ENCODE data around the gene THSD7B.
"Not testable (repeated sequence)": the region's sequence is repeated elsewhere in the genome, so short reads cannot be mapped to it uniquely, and the experiment has no call there.

THSD7B gene

DNA sequence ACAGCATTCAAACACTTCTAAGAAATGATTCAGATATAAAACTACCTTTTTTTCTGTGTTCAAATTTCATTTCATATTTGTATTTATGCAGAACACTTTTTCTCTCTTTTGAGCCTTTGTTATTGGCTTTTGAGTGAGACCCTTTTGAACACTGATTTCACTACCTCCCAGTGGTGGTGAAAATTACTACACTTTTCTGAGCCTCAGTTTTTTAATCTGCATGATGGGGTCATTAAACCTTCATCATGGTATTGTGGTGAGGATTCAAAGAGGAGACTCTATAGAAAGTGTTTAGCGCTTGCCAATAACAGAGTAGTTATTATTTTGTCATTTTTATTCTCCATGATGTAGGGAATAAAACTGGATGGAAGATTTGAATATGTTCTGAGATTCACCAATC lies 169.8 kb downstream of the THSD7B start:
- DNase-seq (ENCODE audit: low read depth in 2 of 2, low spot score in 1 of 2): no peak

DNA sequence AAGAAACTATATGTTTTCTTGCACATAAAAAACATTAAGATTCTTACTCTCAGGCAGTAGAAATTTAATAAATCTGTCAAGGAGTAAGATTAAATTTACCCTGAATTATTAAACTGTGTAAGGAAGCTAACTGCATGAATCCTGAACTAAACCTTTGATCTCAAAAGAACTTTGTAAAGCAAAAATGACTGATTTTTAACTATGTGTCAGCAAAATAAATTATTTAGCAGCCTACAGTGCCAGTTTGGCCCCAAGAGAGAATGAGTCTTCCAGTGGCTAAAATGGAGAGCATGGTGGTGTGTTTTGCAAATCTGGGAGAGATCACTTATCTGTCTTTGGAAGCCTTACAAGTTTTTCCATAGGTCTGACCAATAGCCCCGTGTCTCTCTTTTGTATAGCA lies 190.7 kb downstream of the THSD7B start:
- DNase-seq (ENCODE audit: low read depth in 2 of 2, low spot score in 1 of 2): no peak

DNA sequence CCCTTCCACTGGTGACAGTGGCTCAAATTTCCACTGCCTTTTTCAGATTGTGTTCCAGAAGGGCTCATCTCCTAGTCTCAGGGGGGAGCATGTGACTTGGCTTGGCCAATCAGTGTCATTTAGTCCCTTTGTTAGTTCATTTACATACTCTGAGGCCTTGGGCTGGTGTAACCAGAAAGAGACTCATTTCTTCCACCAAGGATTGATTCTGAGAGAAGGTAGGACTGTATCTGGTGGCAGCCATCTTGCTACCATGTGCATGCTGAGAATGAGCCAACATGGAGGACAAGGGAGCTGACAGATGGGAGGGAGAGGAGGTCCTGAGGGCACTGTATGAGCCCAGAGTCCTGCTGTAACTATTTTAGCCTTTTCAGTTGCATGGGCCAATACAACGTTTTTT lies 191.7 kb downstream of the THSD7B start:
- DNase-seq (ENCODE audit: low read depth in 2 of 2, low spot score in 1 of 2): no peak

DNA sequence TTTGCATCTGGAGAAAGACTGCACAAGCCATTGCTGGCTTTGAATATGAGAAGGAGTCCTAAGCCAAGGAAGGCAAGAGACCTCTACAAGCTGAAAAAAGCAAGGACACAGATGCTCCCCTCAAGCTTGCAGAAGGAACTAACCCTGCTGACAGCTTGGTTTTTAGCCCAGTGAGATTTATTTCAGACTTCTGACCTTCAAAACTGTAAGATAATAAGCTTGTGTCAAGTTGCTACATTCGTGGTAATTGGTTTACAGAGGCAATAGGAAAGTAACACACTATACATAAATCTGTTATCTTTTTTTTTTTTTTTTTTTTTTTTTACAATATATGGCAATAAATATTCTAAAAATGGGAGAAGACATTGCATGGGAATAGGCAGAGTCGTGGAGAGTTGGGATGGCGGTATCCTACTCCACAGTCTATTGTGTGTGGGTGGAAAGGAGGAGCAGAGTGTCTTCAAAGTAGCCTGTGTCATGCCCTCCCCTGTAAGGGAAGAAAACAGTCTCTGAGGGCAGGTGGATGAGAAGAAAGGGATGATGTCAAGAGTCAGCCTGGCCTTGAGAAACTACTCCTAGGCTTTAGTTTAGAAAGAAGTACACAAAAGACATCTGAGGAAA lies 196.9 kb downstream of the THSD7B start:
- DNase-seq (ENCODE audit: low read depth in 2 of 2, low spot score in 1 of 2): no peak

DNA sequence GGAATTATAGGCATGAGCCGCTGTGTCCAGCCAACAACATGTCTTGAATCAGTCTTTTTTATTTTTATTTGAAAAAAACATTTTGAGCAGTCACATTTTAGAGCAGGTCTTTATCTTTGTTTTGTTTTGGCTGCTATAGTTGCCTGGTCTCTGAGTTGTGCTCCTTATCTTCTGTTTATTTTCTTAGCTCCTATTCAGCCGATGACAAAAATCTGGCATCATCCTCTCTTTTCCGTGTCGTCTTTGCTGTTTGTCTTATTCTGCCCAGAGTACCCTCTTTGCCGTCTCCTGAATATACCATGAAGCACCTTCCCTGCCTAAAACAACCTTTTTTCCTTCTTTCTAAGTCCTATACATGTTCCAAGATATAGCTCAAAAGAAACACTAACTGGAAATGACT lies 201.1 kb downstream of the THSD7B start:
- DNase-seq (ENCODE audit: low read depth in 2 of 2, low spot score in 1 of 2): no peak

DNA sequence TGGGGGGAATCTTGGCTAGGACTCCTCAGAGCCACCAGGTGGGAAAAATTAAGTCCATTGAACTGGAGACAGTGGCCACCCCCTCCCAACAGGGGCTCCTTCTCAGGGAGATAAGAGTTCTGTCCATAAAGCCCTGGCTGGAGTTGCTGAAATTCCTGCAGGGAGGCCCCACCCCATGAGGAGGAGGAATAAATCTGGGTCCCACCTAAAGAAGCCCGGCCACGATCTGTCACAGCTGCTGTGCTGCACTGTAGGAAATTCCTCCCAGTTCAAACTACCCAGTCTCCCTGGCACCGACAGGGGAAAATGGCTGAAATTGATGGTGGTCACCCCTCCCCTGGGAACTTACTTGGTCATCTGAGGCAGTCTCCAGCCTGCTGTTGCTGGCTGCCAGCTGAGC lies 215.0 kb downstream of the THSD7B start:
- DNase-seq (ENCODE audit: low read depth in 2 of 2, low spot score in 1 of 2): no peak

DNA sequence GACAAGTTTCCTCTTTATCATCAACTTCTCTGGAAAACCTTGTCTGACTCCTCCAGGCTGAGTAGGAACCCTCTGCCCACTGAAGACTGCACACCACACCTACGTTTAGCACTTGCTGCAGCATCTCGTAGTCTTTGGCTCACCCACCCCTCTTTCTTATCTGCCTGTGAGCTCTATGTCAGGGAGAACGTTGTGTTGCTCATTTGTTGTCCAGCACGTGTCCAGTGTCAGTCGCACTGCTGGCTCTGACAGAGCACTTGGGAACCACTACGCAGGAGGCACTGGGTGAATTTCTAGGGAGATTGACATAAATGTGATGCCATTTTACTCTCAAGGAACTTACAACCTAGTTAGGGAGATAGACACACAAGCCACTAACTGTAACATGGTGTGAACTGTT lies 216.3 kb downstream of the THSD7B start:
- not testable (repeated sequence) for DNase-seq (ENCODE audit: low read depth in 2 of 2, low spot score in 1 of 2)

DNA sequence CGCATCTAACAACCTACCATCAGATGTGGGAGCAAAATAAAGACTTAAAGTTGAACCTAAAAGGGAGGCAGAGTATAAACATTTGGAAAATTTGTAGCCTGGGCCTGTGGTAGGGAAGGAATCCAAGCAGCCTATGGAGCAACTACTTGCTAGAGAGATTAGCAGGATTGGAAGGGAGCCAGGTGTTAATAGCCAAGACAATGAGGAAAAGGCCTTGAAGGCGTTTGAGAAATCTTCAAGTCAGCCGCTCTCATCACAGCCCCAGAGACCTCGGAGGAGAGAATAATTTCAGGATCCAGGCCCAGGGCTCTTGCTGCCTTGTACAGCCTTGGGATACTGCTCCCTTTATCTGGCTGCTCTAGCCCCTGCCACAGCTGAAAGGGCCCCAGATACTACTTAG lies 219.7 kb downstream of the THSD7B start:
- no peak for DNase-seq (ENCODE audit: low read depth in 2 of 2, low spot score in 1 of 2)

DNA sequence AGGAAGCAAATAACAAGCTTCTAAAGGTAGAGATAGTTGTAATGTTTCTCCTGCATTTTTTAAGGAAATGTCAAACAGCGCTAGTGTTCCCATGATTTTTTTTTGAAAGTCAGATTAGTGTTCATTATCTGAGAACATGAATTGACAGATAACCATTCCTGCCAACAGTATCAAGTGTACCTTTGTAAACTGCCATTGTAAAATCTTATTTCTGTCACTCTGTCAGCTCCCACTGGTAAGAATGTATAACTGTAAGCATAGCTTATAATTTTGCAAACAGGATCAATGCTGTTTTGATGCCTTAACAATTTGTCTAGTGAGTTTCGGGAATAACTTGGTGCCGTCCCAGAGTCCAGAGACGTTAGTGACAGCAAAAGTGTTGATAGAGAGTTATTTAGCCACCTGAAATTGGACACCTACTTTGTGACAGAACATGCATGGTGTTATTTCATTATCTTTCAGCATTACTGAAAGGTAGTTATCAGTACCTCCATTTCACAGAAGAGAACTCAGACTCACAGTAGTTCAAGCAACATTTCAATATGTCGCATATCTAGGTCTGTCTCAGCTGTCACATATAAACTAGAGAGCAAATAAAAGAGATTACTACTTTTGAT lies 221.4 kb downstream of the THSD7B start:
- no peak for DNase-seq (ENCODE audit: low read depth in 2 of 2, low spot score in 1 of 2)

DNA sequence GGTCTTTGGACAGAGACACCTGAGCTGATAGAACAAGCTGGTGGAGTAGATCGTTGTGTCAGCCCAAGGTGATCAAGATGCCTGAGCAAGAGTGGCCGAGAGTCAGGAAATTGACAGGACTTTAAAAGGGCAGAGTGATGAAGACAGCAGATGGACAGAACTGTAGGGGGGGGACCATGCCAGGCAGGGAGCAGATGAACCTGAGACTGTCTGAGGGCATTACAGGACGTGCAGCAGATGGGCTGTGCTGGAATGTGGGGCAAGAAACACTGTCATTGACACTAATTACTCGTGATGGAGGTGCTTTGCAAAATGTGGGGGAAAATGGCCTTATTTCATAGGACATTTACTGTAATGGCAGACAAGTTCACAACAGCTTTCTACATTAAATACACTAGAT lies 225.0 kb downstream of the THSD7B start:
- no peak for DNase-seq (ENCODE audit: low read depth in 2 of 2, low spot score in 1 of 2)

DNA sequence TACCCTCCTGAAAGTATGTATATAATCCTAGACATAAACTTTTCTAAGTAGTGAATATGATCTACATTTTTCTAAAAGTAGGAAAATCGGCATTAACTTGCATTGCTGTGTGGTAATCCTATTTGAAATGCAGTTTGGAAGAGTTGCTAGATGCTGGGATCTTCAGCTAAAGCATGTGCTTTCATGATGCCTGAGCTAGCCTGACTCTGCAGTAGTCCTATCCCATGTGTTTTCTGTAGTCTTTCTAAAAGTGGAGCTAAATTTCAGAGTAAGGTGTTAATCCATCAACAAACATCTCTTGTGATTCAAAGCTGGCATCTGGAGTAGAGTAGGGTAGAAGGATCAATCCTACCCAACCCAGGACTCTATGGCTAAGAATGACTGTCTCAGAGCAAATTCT lies 229.4 kb downstream of the THSD7B start:
- no peak for DNase-seq (ENCODE audit: low read depth in 2 of 2, low spot score in 1 of 2)

DNA sequence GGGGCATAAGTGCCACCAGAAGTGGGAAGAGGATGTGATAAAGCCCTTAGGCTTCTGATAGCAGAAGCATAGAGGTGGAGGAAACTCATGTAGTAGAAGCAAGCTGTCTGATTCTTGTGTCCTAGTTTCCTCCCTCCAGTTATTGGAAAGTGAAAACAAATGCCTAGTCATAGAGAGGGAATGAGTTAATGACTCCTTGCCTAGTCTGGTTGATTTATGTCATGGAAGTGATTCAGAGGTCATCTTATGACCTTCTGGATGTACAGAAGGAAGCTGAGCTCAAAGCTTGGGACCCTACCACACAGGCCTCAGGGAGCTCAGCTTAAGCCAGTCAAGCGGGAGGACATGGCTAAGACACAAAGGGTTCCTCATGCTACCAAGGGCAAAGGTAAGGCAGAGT lies 232.2 kb downstream of the THSD7B start:
- DNase-seq (ENCODE audit: low read depth in 2 of 2, low spot score in 1 of 2): no peak

DNA sequence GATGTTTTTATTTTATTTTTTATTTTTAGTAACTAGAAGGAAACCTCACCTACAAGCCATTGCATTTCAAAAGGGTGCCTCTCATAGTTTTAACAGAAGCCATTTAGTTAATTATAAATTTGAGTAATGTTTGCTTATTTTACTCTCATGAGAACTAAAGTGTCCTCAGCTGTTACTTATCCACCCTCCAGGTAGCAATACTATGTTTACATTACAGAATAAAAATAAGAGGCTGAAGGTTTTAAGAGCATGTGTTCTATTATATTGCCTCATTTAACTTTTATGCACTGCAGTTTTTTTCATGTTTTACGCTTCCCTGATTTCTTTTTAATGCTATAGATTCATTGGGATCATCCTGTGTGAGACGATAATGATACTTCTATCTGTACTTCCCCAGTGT lies 235.5 kb downstream of the THSD7B start:
- DNase-seq (ENCODE audit: low read depth in 2 of 2, low spot score in 1 of 2): no peak

DNA sequence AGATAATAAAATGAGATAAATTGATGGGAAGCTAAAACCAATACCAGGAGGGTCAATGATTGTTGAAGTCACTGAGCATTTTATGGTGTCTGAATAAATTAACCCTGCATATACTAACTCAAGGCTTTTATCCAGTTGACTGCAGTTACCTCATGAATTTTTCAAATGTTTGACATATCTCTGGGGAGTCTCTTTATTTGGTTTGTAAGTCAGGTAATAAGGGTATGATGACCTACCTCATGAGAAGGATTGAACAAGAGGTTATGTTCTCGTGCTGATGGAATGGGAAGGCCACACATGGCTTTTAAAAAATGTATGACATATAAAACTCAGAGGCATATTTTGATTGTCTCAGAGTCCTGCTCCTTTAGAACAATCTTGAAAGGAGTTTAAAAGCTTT lies 237.6 kb downstream of the THSD7B start:
- no peak for DNase-seq (ENCODE audit: low read depth in 2 of 2, low spot score in 1 of 2)

DNA sequence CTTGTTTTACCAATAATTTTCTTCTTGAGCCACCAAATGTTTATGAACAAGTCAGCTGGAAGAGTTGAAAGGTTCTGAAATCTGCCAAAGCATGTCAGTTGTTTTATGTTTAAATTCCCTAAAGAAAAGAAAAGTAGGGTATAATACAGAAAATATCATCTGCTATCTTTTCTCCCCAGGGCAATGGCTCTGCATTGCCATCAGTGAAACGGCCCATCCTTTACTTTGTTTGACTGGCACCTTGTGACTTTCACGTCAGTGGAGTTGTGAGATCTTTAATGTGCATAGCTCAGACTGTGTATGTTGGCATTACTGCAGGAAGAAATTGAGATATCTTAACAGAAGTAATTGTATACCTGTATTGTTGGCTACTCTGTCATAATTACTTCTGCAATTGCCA lies 239.9 kb downstream of the THSD7B start:
- no peak for DNase-seq (ENCODE audit: low read depth in 2 of 2, low spot score in 1 of 2)

DNA sequence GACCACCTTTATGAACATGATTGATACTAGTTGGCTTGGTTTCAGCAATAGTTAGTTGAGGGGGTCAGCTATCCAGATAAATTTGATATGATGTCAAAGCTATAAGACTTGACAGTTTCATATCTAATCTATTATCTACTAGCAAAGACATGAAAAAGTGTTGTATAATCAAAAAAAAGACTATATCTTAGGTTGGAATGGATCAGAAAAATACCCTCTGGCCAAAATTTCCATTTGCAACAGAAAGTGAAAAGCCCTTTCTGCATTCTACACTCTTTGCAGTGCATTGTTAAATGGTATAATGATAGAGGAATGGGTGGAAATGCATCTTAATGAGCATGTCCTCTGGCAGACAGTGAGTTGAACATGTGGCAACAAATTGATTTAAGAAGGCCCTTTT lies 242.6 kb downstream of the THSD7B start:
- DNase-seq (ENCODE audit: low read depth in 2 of 2, low spot score in 1 of 2): no peak

DNA sequence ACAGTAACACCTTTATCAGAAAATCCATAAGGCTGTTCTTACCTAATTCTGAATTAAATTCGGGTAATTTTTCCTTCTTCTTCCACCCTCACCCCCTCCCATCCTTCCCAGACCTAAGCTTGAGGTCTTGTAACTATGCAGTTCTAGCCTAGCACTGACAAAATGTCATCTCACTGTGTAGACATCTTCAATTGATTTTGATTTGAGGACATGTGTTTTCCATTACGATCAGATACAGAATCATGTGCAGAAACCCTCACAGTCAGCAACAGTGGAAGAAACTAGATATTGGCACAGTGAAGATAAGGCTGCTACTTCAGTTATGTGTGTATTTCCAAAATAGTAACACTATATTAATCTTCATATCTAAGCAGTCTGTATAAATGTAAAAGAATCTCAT lies 244.6 kb downstream of the THSD7B start:
- DNase-seq (ENCODE audit: low read depth in 2 of 2, low spot score in 1 of 2): no peak

DNA sequence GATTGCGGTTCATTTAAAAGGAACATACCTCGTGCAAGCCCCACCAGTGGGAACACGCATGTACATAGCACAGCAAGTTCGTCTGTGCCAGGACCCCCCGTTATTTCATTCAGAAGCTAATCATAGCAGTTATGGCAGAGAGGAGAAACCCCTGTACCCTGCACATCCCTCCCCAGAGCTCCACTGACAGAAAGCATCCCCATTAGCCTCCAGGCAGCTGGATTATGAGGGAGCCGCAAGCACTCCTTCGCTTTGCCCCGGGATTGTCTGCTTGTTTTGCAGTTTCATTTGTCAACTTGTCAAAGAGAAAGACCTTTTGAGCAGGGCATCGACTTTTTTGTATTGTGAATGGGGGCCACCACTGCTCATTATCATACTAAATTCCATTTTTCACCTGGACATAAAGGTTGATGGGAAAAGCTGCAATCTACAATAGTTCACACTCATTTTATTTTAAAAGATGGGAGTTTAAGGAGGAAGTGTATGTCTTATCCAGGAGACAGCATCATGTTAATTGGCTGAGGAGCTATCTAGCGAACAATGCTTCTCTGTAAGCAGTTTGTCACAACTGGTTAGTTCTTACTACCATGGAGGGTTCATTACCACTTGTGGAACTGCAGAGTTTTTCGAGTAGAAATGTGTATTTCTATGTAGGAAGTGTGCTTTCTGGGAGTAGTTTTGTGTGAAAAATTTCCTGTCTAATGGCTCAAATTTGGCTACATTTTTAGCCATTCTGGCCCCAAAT lies 255.3 kb downstream of the THSD7B start:
- no peak for DNase-seq (ENCODE audit: low read depth in 2 of 2, low spot score in 1 of 2)

DNA sequence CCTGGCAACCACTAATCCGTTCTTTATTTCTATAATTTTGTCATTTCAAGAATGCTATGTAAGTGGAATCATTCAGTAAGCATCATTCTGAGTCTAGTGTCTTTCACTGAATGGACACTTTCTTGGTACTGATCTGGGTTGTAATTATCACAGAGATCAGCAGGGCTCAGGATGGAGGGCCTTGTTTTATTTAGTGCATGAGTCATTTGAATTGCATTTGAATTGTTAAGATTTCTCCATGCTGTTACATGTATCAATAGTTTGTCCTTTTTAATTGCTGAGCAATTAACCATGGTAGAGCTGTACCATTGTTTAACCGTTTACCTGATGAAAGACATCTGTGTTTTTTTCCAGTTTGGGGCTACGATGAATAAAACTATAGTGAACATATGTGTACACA lies 256.4 kb downstream of the THSD7B start:
- no peak for DNase-seq (ENCODE audit: low read depth in 2 of 2, low spot score in 1 of 2)

DNA sequence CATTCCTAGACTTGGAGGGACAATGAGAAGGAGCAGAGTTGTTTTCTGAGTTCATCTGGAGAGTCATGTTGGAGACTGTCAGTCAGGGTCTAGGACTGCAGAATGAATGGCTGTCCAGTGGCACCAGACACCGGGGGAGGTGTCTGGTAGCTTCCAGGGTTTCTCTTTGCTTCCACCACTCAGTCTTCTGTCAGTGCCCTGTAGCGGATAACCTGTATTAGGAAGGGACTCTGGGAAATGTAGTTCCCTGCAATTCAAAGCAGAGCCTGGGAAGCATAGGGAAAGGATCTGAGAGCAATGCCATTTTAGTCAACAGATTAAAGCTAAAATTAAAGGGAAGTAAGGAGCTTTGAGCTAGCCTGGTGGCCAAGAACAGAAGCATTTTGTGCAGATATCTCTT lies 257.9 kb downstream of the THSD7B start:
- no peak for DNase-seq (ENCODE audit: low read depth in 2 of 2, low spot score in 1 of 2)

DNA sequence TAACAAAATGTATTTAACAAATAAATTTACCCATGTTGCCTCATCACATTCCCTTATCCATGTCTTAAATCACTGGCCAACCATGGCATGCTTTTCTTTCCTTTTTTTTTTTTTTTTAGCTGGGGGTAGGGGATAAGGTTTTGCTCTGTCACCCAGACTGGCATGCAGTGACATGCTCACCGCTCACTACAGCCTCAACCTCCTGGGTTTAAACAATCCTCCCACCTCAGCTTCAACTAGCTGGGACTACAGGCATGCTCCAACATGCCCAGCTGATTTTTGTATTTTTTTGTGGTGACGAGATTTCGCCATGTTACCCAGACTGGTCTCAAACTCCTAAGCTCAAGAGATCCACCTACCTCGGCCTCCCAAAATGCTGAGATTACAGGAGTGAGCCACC lies 266.4 kb downstream of the THSD7B start:
- DNase-seq (ENCODE audit: low read depth in 2 of 2, low spot score in 1 of 2): no peak

DNA sequence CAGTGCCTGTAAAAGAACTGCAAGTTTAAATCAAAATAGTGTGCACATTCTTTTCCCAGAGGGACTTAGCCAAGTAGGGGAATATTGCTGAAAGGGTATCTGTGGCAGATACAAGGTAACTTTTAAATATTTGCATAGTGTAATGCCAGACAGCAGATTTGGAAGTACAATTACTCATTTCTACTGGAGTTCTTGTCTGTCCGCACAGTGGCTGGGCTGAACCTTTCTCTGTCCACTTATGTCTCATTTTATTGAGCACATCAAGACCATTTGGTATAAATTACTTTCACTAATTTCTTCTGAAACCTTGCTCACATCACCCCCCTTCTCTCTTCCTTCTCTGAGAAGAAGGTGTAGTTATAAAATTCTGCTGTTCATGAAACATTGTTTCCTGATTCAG lies 271.3 kb downstream of the THSD7B start:
- DNase-seq (ENCODE audit: low read depth in 2 of 2, low spot score in 1 of 2): no peak
